GM20431 (cell line): ENCODE results near the gene CALHM1.

ENCODE experiments used
- in situ Hi-C: fragments of 300-500 bp; cut with MseI, MboI; formaldehyde crosslinking; loops from one replicate; pipeline ENCODE4 v1.15.0; 2020; ENCODE audit warnings: low sequenced_read_pairs; ENCODE audit not compliant: unreplicated experiment

Gene CALHM1

GRCh38 chr10:103491729-103492364 lies 33.1 kb upstream of the CALHM1 start:
- in situ Hi-C loops: loop anchor here (25.0 kb wide), 1 partner anchor 655 kb away; the partner anchor contains the start of gene CYP17A1

GRCh38 chr10:103490986-103491314 lies 32.2 kb upstream of the CALHM1 start:
- in situ Hi-C loops: loop anchor here (25.0 kb wide), 1 partner anchor 654 kb away; the partner anchor contains the start of gene CYP17A1

- in situ Hi-C loops: loop anchor here (25.0 kb wide), 1 partner anchor 650 kb away; the partner anchor contains the start of gene CYP17A1
Measured at GRCh38 chr10:103487410-103487708, 28.7 kb upstream of the CALHM1 start.

- in situ Hi-C loops: loop anchor here (25.0 kb wide), 1 partner anchor 650 kb away; the partner anchor contains the start of gene CYP17A1
Measured at GRCh38 chr10:103486635-103487409, 28.1 kb upstream of the CALHM1 start.

- in situ Hi-C loops: loop anchor here (25.0 kb wide), 1 partner anchor 645 kb away; the partner anchor contains the start of gene CYP17A1
Measured at GRCh38 chr10:103481974-103482531, 23.4 kb upstream of the CALHM1 start.

- in situ Hi-C loops: loop anchor here (25.0 kb wide), 1 partner anchor 643 kb away; the partner anchor contains the start of gene CYP17A1
Measured at GRCh38 chr10:103480521-103480920, 21.8 kb upstream of the CALHM1 start.

GRCh38 chr10:103479135-103479534 lies 20.4 kb upstream of the CALHM1 start, which contains the start of gene CALHM3:
Gene CALHM3 (minus strand): TSS chr10:103479240. CDS start chr10:103479032, 208 bp downstream.
- in situ Hi-C loops: loop anchor here (5.0 to 25.0 kb wide), 2 partner anchors 62 to 642 kb away; partner anchors contain the start of gene CYP17A1

- in situ Hi-C loops: loop anchor here (5.0 to 25.0 kb wide), 2 partner anchors 61 to 641 kb away; partner anchors contain the start of gene CYP17A1
Measured at GRCh38 chr10:103478671-103479070, 20.0 kb upstream of the CALHM1 start.

GRCh38 chr10:103476046-103476768 lies 17.5 kb upstream of the CALHM1 start:
- in situ Hi-C loops: loop anchor here (5.0 to 25.0 kb wide), 2 partner anchors 59 to 639 kb away; partner anchors contain the start of gene CYP17A1

GRCh38 chr10:103475437-103475836 lies 16.7 kb upstream of the CALHM1 start:
- in situ Hi-C loops: loop anchor here (5.0 to 25.0 kb wide), 2 partner anchors 58 to 638 kb away; partner anchors contain the start of gene CYP17A1

- in situ Hi-C loops: no loop called here
Measured at GRCh38 chr10:103474077-103474476, 15.4 kb upstream of the CALHM1 start.

- in situ Hi-C loops: no loop called here
Measured at GRCh38 chr10:103473261-103473671, 14.6 kb upstream of the CALHM1 start.

- in situ Hi-C loops: no loop called here
Measured at GRCh38 chr10:103472005-103472404, 13.3 kb upstream of the CALHM1 start.

GRCh38 chr10:103470761-103471653 lies 12.3 kb upstream of the CALHM1 start:
- in situ Hi-C loops: no loop called here

GRCh38 chr10:103469201-103469600 lies 10.5 kb upstream of the CALHM1 start:
- in situ Hi-C loops: no loop called here

GRCh38 chr10:103467406-103467805 lies 8.7 kb upstream of the CALHM1 start:
- in situ Hi-C loops: no loop called here

- in situ Hi-C loops: no loop called here
Measured at GRCh38 chr10:103466734-103467133, 8.0 kb upstream of the CALHM1 start.

GRCh38 chr10:103465411-103466179 lies 6.9 kb upstream of the CALHM1 start:
- in situ Hi-C loops: no loop called here
